ENCODE measurements around the gene MGAT5B.

MGAT5B gene

GRCh38 chr17:76894842-76895241 is 26.6 kb downstream of the MGAT5B start:
- Mint-ChIP-seq H3K27ac (no peak overlapping the region), H3K4me1 (no peaks in the 10 kb centered on the region), H3K27me3 (no peaks in the 10 kb centered on the region), H3K9me3 (no peaks in the 10 kb centered on the region), H3K36me3 (no peaks in the 10 kb centered on the region), H3K4me3 (no peak overlapping the region)
- ATAC-seq (replicated peaks) (no peak), DNase-seq (no peak)

GRCh38 chr17:76897023-76897422 is 28.8 kb downstream of the MGAT5B start:
- DNase-seq (no peak), ATAC-seq (replicated peaks) (no peak)
- no peaks in the 10 kb centered on the region for H3K9me3 Mint-ChIP-seq
- H3K27me3 Mint-ChIP-seq, result peaks cover 0 to 4% of the 10 kb centered on the region in 2 donors
- no peak overlapping the region for H3K4me3 Mint-ChIP-seq
- no peaks in the 10 kb centered on the region for H3K36me3 Mint-ChIP-seq
- H3K4me1 Mint-ChIP-seq, result no peaks in the 10 kb centered on the region
- no peak overlapping the region for H3K27ac Mint-ChIP-seq

- no peak for DNase-seq
- Mint-ChIP-seq H3K36me3 (no peaks in the 10 kb centered on the region), H3K27ac (no peak overlapping the region), H3K27me3 (peaks cover 0 to 4% of the 10 kb centered on the region in 2 donors), H3K9me3 (no peaks in the 10 kb centered on the region), H3K4me1 (no peaks in the 10 kb centered on the region), H3K4me3 (no peak overlapping the region)
- no peak for ATAC-seq (replicated peaks)
Measured at GRCh38 chr17:76899414-76899813, 31.2 kb downstream of the MGAT5B start.

- no peak overlapping the region for H3K4me3 Mint-ChIP-seq
- DNase-seq (no peak), ATAC-seq (replicated peaks) (no peak)
- peaks cover 4% of the 10 kb centered on the region in 2 donors for H3K27me3 Mint-ChIP-seq
- no peaks in the 10 kb centered on the region for H3K9me3 Mint-ChIP-seq
- no peak overlapping the region for H3K27ac Mint-ChIP-seq
- no peaks in the 10 kb centered on the region for H3K4me1 Mint-ChIP-seq
- H3K36me3 Mint-ChIP-seq, result no peaks in the 10 kb centered on the region
Measured at GRCh38 chr17:76900723-76901122, 32.5 kb downstream of the MGAT5B start.

- Mint-ChIP-seq H3K27ac (no peak overlapping the region), H3K36me3 (no peaks in the 10 kb centered on the region), H3K4me3 (no peak overlapping the region), H3K9me3 (no peaks in the 10 kb centered on the region), H3K27me3 (peaks cover 4% of the 10 kb centered on the region in 2 donors), H3K4me1 (peaks cover 0 to 3% of the 10 kb centered on the region in 2 donors)
- DNase-seq (no peak), ATAC-seq (replicated peaks) (no peak)
Measured at GRCh38 chr17:76901542-76902197, 33.5 kb downstream of the MGAT5B start.

GRCh38 chr17:76902476-76902875 is 34.3 kb downstream of the MGAT5B start:
- Mint-ChIP-seq H3K36me3 (no peaks in the 10 kb centered on the region), H3K4me3 (no peak overlapping the region), H3K9me3 (no peaks in the 10 kb centered on the region), H3K27ac (no peak overlapping the region), H3K27me3 (peaks cover 4 to 6% of the 10 kb centered on the region in 2 donors), H3K4me1 (peaks cover 0 to 3% of the 10 kb centered on the region in 2 donors)
- ATAC-seq (replicated peaks) (no peak), DNase-seq (no peak)

- DNase-seq, result no peak
- Mint-ChIP-seq H3K36me3 (no peaks in the 10 kb centered on the region), H3K27ac (no peak overlapping the region), H3K4me3 (no peak overlapping the region), H3K27me3 (peaks cover 4 to 8% of the 10 kb centered on the region in 2 donors), H3K4me1 (peaks cover 0 to 3% of the 10 kb centered on the region in 2 donors), H3K9me3 (no peaks in the 10 kb centered on the region)
- no peak for ATAC-seq (replicated peaks)
Measured at GRCh38 chr17:76903631-76904030, 35.4 kb downstream of the MGAT5B start.

GRCh38 chr17:76904116-76904515 is 35.9 kb downstream of the MGAT5B start:
- Mint-ChIP-seq H3K36me3 (no peaks in the 10 kb centered on the region), H3K9me3 (no peaks in the 10 kb centered on the region), H3K4me1 (peaks cover 0 to 3% of the 10 kb centered on the region in 2 donors), H3K27ac (no peak overlapping the region), H3K27me3 (peaks cover 4 to 8% of the 10 kb centered on the region in 2 donors), H3K4me3 (no peak overlapping the region)
- DNase-seq (no peak), ATAC-seq (replicated peaks) (no peak)

- Mint-ChIP-seq H3K27ac (no peak overlapping the region), H3K4me1 (peaks cover 0 to 3% of the 10 kb centered on the region in 2 donors), H3K9me3 (no peaks in the 10 kb centered on the region), H3K4me3 (no peak overlapping the region), H3K36me3 (no peaks in the 10 kb centered on the region), H3K27me3 (peaks cover 4 to 8% of the 10 kb centered on the region in 2 donors)
- no peak for ATAC-seq (replicated peaks)
- DNase-seq, result no peak
Measured at GRCh38 chr17:76905036-76905435, 36.8 kb downstream of the MGAT5B start.

GRCh38 chr17:76905836-76906235 is 37.6 kb downstream of the MGAT5B start:
- no peak overlapping the region for H3K27ac Mint-ChIP-seq
- no peaks in the 10 kb centered on the region for H3K36me3 Mint-ChIP-seq
- H3K27me3 Mint-ChIP-seq, result peaks cover 9 to 10% of the 10 kb centered on the region in 2 donors
- no peaks in the 10 kb centered on the region for H3K9me3 Mint-ChIP-seq
- H3K4me3 Mint-ChIP-seq, result no peak overlapping the region
- peaks cover 0 to 3% of the 10 kb centered on the region in 2 donors for H3K4me1 Mint-ChIP-seq
- ATAC-seq (replicated peaks), result no peak
- DNase-seq, result no peak

GRCh38 chr17:76906463-76906862 is 38.3 kb downstream of the MGAT5B start:
- Mint-ChIP-seq H3K4me1 (peaks cover 3 to 6% of the 10 kb centered on the region in 2 donors), H3K27me3 (peaks cover 9 to 10% of the 10 kb centered on the region in 2 donors), H3K36me3 (no peaks in the 10 kb centered on the region), H3K27ac (no peak overlapping the region), H3K4me3 (no peak overlapping the region), H3K9me3 (no peaks in the 10 kb centered on the region)
- ATAC-seq (replicated peaks) (no peak), DNase-seq (no peak)

GRCh38 chr17:76907352-76907751 is 39.1 kb downstream of the MGAT5B start:
- H3K27me3 Mint-ChIP-seq, result peaks cover 9 to 10% of the 10 kb centered on the region in 2 donors
- H3K9me3 Mint-ChIP-seq, result no peaks in the 10 kb centered on the region
- H3K36me3 Mint-ChIP-seq, result no peaks in the 10 kb centered on the region
- no peak overlapping the region for H3K4me3 Mint-ChIP-seq
- ATAC-seq (replicated peaks), result no peak
- no peak overlapping the region for H3K27ac Mint-ChIP-seq
- peaks cover 3 to 6% of the 10 kb centered on the region in 2 donors for H3K4me1 Mint-ChIP-seq
- no peak for DNase-seq

- H3K36me3 Mint-ChIP-seq, result no peaks in the 10 kb centered on the region
- H3K9me3 Mint-ChIP-seq, result no peaks in the 10 kb centered on the region
- no peak overlapping the region for H3K4me3 Mint-ChIP-seq
- no peak overlapping the region for H3K27ac Mint-ChIP-seq
- ATAC-seq (replicated peaks) (no peak), DNase-seq (no peak)
- peaks cover 5 to 9% of the 10 kb centered on the region in 2 donors for H3K27me3 Mint-ChIP-seq
- peaks cover 5 to 6% of the 10 kb centered on the region in 2 donors for H3K4me1 Mint-ChIP-seq
Measured at GRCh38 chr17:76909971-76910760, 42.0 kb downstream of the MGAT5B start.

GRCh38 chr17:76911299-76912017 is 43.3 kb downstream of the MGAT5B start:
- H3K27me3 Mint-ChIP-seq, result peaks cover 5 to 9% of the 10 kb centered on the region in 2 donors
- no peak overlapping the region for H3K4me3 Mint-ChIP-seq
- no peaks in the 10 kb centered on the region for H3K36me3 Mint-ChIP-seq
- ATAC-seq (replicated peaks), result no peak
- no peaks in the 10 kb centered on the region for H3K9me3 Mint-ChIP-seq
- H3K27ac Mint-ChIP-seq, result no peak overlapping the region
- peaks cover 2 to 6% of the 10 kb centered on the region in 2 donors for H3K4me1 Mint-ChIP-seq
- DNase-seq, result no peak

Data from stimulated activated naive B cell treated with anti-CD40 and anti-IgM and Interleukin-4, amounts not matched to agents 10 μg/mL and 1 μg/mL and 100 μg/mL, for 72 hours (primary cell).